T-helper 1 cell treated with Interleukin-12 subunit alpha and Interleukin-12 subunit beta and Interleukin-4 antibody, amounts not matched to agents 30 μg/mL and 1 μg/mL, for 36 hours (primary cell): ENCODE data around the gene REV3L.
"Not testable (repeated sequence)": the region's sequence is repeated elsewhere in the genome, so short reads cannot be mapped to it uniquely, and the experiment has no call there.

Experiments
- H3K27ac Mint-ChIP-seq: one replicate; pipeline ENCODE4 v1.8.0; 2021; ENCODE audit warnings: mild to moderate bottlenecking, mixed read lengths
- H3K27me3 Mint-ChIP-seq: one replicate; pipeline ENCODE4 v1.8.0; 2021; ENCODE audit warnings: low read depth, mixed read lengths
- H3K36me3 Mint-ChIP-seq: one replicate; pipeline ENCODE4 v1.8.0; 2021; ENCODE audit warnings: low read depth, mixed read lengths
- H3K4me1 Mint-ChIP-seq: one replicate; pipeline ENCODE4 v1.8.0; 2021; ENCODE audit warnings: low read depth, mixed read lengths
- H3K4me3 Mint-ChIP-seq: one replicate; pipeline ENCODE4 v1.8.0; 2021; ENCODE audit warnings: mild to moderate bottlenecking, moderate library complexity, mixed read lengths
- H3K9me3 Mint-ChIP-seq: one replicate; pipeline ENCODE4 v1.8.0; 2021; ENCODE audit warnings: mixed read lengths

REV3L gene

DNA sequence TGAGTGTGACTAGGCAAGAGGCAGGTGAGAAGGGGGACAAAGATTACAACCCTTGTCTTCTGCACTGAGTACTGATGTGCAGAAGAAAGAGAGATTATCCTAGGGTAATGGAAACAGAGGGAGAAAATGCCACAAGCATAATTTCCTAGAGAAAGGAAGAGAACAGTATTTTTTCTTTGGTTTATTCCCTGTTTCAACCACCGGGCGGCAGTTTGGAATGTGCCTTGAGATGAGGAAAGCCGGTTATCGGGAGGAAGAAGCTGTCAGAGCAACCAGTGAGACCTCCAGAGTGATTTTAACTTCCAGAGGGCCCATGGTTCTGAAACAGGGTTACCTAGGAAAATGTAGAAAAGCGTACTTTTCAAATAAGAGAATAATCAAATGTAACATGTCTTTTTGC lies 121.4 kb downstream of the REV3L start:
- peaks cover 2% of the 10 kb centered on the region for H3K36me3 Mint-ChIP-seq

DNA sequence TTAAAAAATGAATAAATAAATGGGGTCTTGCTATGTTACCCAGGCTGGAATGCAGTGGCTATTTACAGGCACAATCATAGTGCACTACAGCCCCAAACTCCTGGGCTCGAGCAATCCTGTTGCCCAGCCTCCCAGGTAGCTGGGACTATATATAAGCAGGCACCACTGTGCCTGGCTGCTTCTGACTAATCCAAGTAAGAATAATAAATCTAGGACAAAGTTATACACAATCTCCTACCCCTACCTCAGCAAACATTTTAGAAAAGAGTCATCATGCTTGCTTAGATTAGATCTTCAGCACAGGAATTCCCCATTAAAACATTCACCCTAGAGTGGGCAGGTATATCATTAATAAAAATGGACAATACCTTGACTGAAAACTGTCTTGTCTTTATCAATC lies 124.6 kb downstream of the REV3L start:
- Mint-ChIP-seq H3K27ac (no peak overlapping the region), H3K27me3 (no peaks in the 10 kb centered on the region), H3K4me1 (no peaks in the 10 kb centered on the region), H3K4me3 (no peak overlapping the region), H3K9me3 (no peaks in the 10 kb centered on the region), H3K36me3 (peaks cover 4% of the 10 kb centered on the region)

More for the DNA sequence above, 121.4 kb downstream of the REV3L start:
- H3K9me3 Mint-ChIP-seq: no peaks in the 10 kb centered on the region
- H3K4me3 Mint-ChIP-seq: no peak overlapping the region
- H3K27me3 Mint-ChIP-seq: no peaks in the 10 kb centered on the region
- no peaks in the 10 kb centered on the region for H3K4me1 Mint-ChIP-seq
- H3K27ac Mint-ChIP-seq: no peak overlapping the region

DNA sequence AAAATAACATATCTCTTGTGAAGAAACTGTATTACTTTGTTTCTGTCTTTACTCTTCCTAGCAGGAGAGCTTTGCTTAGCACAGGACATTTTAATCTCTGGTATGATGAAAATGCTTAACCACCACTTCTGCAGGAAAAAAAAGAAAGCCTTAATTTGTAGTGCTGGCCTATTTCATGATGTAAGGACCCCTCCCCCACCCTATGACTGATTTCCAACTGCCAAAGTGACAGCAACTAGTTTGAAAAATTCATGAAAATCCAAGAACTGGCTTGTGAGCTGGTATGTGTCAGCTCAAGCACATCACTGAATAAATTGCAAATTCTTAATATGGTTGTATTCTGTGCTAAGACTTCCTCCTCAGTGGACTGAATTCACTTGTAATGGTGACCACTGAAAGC lies 125.3 kb downstream of the REV3L start:
- Mint-ChIP-seq H3K27me3 (no peaks in the 10 kb centered on the region), H3K36me3 (peaks cover 4% of the 10 kb centered on the region), H3K4me3 (no peak overlapping the region), H3K9me3 (no peaks in the 10 kb centered on the region), H3K4me1 (no peaks in the 10 kb centered on the region), H3K27ac (no peak overlapping the region)

DNA sequence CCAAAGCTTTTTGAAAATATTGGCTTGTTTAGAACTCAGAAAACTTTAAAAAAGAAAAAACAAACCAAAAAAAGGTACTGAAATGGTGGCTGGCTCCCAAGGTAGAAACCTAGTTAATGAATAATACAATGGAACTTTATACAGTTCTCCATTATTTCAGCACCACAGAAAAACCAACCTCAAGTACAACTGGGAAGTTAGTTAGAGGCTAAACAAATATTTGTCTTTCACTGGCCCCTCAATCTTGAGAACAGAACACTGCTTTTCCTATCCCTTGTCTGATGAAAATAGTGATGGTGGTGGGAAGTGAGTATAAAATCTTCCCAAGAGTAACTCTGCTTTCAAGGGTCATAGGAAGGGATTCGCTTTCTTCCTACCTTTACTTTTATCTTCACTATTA lies 126.5 kb downstream of the REV3L start:
- Mint-ChIP-seq H3K27me3 (no peaks in the 10 kb centered on the region), H3K27ac (no peak overlapping the region), H3K4me1 (no peaks in the 10 kb centered on the region), H3K36me3 (peaks cover 10% of the 10 kb centered on the region), H3K9me3 (no peaks in the 10 kb centered on the region), H3K4me3 (no peak overlapping the region)

DNA sequence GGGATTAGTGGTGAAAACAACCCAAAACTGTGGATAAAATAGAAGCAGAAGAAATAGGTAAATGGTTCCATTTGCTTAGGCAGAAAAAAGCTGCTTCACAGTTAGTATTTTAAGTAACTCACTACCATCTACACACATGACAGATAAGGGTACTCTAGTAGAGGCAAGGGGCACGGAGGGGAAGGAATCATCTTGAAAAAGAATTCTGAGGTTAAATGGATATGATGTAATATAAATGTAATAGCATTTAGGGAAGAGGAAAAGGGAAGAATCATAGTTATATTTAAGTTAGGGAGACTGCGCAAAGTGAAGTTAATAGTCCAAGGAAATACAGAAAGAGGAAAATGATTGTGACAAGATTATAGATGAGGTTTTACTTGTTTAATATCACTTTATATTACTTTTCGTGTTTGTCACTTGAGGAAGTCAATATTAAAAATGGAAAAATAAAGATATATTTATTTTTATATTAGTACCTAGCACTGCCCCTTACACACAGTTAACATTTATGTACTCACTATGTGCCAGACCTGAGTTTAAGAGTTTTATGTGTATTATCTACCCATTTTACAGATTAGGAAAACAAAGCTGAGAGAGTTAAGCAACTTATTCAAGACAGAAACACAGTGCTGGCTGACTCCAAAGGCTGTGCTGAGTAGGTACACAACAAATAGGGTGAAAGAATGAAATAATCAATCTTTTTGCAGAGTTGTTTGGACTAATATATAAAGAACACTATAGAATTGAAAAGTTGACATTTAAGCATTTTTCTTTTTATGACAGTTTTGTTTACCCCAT lies 128.1 kb downstream of the REV3L start:
- H3K4me1 Mint-ChIP-seq: no peaks in the 10 kb centered on the region
- no peaks in the 10 kb centered on the region for H3K27me3 Mint-ChIP-seq
- H3K9me3 Mint-ChIP-seq: no peaks in the 10 kb centered on the region
- H3K4me3 Mint-ChIP-seq: no peak overlapping the region
- no peak overlapping the region for H3K27ac Mint-ChIP-seq
- peaks cover 11% of the 10 kb centered on the region for H3K36me3 Mint-ChIP-seq

DNA sequence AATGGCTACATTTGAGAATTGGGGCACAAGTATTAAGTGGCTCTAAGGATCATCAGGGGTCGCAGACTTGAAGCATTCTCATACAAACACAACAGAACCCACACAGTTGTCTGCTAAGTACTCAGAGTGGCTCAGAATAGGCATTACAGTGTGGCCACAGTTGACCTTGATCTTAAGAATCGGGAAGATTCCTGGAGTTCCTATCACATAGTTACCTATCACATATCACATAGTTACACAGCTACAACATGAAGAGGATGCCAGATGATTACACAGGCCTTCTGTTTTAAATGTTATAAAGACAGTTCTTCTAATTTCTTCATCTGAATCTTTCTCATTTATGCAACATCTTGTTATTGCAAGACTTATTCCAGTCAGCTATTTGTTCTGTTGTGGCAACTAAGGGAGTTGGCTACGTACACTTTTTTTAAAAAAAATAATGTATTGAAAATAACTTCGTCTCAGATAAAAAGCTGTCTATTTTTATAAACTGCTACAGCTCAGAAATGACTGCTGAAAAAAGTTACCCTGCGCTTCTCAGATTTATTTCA lies 129.0 kb downstream of the REV3L start:
- no peaks in the 10 kb centered on the region for H3K27me3 Mint-ChIP-seq
- peaks cover 11% of the 10 kb centered on the region for H3K36me3 Mint-ChIP-seq
- no peak overlapping the region for H3K4me3 Mint-ChIP-seq
- no peaks in the 10 kb centered on the region for H3K4me1 Mint-ChIP-seq
- no peak overlapping the region for H3K27ac Mint-ChIP-seq
- H3K9me3 Mint-ChIP-seq: no peaks in the 10 kb centered on the region

DNA sequence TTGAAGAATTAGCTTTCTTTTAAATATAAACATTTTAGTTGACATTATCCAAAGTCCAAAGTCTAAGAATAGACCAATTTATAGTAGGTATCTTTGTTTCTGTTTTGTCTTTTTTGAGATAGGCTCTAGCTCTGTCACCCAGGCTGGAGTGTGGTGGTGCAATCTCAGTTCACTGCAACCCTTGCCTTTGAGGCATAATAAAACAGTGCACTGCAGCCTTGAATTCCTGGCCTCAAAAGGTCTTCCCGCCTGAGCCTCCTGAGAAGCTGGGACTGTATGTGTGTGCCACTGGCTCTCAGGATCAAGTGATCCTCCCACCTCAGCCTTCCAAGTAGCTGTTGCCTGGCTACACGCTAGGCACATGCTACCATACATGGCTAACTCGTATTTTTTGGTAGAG lies 135.4 kb downstream of the REV3L start:
- Mint-ChIP-seq H3K4me1 (peaks cover 1% of the 10 kb centered on the region), H3K4me3 (no peak overlapping the region), H3K27me3 (no peaks in the 10 kb centered on the region), H3K9me3 (no peaks in the 10 kb centered on the region), H3K36me3 (peaks cover 15% of the 10 kb centered on the region), H3K27ac (no peak overlapping the region)

DNA sequence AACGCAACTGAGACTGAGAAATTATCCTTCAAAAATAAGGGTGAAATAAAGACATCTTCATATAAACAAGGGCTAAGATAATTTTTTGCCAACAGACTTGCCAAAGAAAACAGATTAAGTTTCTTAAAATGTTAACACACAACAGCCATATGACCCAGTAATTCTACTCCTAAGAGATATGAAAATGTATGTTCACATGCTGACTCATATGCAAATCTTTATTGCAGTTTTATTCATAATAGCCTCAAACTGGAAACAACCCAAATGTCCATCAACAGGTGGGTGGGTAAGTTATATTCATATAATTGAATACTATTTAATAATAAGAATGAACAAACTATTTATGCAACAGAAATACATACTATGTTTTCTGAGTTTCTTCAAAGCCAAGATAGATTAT lies 140.1 kb downstream of the REV3L start:
- no peaks in the 10 kb centered on the region for H3K9me3 Mint-ChIP-seq
- peaks cover 20% of the 10 kb centered on the region for H3K36me3 Mint-ChIP-seq
- peaks cover 18% of the 10 kb centered on the region for H3K4me1 Mint-ChIP-seq
- H3K27ac Mint-ChIP-seq: no peak overlapping the region
- H3K4me3 Mint-ChIP-seq: no peak overlapping the region
- no peaks in the 10 kb centered on the region for H3K27me3 Mint-ChIP-seq

DNA sequence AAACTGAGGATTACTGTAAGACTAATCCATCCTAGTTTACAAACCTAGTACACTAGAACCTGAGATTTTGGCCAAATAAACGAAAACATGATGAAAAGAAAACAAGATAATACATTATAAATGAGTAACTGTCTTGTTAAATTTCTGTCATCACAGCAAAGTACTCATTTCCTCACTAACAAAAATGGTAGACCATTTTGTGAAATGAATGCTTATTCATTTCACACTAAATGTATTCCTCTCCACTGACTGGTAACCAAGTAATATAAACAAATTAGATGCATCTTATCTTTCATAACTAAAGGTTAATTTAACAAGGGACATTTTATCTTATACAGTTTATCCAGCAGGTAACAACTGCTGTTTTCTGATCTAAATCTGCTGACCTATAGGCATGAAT lies 143.7 kb downstream of the REV3L start:
- peaks cover 22% of the 10 kb centered on the region for H3K36me3 Mint-ChIP-seq
- H3K9me3 Mint-ChIP-seq: no peaks in the 10 kb centered on the region
- peaks cover 17% of the 10 kb centered on the region for H3K4me1 Mint-ChIP-seq
- no peak overlapping the region for H3K4me3 Mint-ChIP-seq
- H3K27ac Mint-ChIP-seq: peak overlapping the region; percentile 26
- no peaks in the 10 kb centered on the region for H3K27me3 Mint-ChIP-seq

DNA sequence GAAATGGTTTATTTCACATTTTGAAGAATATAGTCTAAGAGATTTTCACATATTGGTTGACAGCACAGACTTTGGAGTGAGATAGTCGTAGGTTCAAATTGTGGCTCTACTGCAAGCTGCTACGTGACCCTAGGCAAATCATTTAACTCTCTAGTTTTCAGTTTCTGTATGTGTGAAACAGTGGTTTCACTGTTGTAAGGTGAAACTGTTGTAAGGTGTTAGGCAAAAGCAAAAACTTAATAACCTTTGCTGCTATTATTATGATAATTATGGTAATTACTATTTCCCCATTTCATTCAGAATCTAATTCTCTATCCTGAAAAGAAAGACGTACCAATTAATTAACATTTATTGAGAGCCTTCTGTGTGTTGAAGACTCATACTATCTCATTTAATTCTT lies 144.2 kb downstream of the REV3L start:
- H3K27me3 Mint-ChIP-seq: no peaks in the 10 kb centered on the region
- H3K27ac Mint-ChIP-seq: peak overlapping the region; percentile 26
- H3K36me3 Mint-ChIP-seq: peaks cover 21% of the 10 kb centered on the region
- peaks cover 17% of the 10 kb centered on the region for H3K4me1 Mint-ChIP-seq
- no peak overlapping the region for H3K4me3 Mint-ChIP-seq
- H3K9me3 Mint-ChIP-seq: no peaks in the 10 kb centered on the region

DNA sequence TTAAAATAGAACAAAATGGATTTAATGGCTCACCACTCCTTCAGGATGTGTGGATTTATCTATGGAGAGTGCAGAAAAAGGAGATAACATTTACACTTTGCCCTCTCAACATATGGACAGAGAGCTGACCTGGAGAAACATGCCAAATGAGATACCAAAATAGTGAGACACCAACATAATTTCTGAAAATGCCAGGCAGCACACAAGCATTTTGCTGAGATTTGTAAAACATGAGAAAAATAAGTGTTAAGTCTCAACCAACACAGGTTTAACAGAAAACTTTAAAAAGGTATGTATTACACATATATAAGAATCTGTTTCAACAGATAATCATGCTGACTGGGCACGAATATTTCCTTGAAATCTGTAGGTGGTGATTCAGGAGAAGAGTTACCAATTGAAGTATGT lies 145.2 kb downstream of the REV3L start:
- peaks cover 20% of the 10 kb centered on the region for H3K36me3 Mint-ChIP-seq

DNA sequence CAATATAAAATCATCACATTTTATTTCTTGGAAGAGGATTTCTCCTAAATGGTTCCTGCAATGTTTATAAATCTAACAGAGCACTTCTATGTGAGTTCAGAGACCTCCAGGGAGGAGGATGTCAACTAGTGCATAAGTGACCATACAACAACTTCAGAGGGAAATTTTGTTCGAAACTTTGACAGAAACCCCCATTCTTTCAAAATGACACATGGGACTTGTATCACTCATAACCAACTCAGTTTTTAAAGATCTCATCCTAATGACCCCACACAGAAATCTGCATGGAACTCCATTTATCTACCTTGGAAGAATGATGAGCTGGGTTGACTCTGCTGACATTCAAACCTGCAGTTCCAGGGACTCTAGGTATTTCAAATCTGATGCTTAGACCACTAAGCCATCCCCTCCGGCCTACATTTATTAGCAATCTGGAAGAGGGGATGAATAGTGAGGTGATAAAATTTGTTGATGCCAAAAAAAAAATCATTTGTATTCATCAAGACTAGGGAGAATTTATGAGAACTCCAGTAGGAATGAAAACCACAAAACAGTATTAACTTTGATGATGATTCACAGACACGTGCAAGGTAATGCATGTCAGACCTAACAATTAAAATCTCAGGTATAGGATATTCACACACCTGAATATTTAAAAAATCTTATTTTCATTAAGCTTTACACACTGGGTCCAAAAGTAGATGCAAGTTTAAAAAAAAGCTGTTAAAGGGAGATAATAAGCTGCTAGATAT lies 153.0 kb downstream of the REV3L start:
- no peaks in the 10 kb centered on the region for H3K9me3 Mint-ChIP-seq
- no peaks in the 10 kb centered on the region for H3K4me1 Mint-ChIP-seq
- H3K27ac Mint-ChIP-seq: no peak overlapping the region
- no peak overlapping the region for H3K4me3 Mint-ChIP-seq
- no peaks in the 10 kb centered on the region for H3K27me3 Mint-ChIP-seq
- peaks cover 26% of the 10 kb centered on the region for H3K36me3 Mint-ChIP-seq

More for the DNA sequence above, 145.2 kb downstream of the REV3L start:
- H3K4me1 Mint-ChIP-seq: peaks cover 17% of the 10 kb centered on the region
- H3K9me3 Mint-ChIP-seq: no peaks in the 10 kb centered on the region
- no peaks in the 10 kb centered on the region for H3K27me3 Mint-ChIP-seq
- H3K27ac Mint-ChIP-seq: no peak overlapping the region
- no peak overlapping the region for H3K4me3 Mint-ChIP-seq

DNA sequence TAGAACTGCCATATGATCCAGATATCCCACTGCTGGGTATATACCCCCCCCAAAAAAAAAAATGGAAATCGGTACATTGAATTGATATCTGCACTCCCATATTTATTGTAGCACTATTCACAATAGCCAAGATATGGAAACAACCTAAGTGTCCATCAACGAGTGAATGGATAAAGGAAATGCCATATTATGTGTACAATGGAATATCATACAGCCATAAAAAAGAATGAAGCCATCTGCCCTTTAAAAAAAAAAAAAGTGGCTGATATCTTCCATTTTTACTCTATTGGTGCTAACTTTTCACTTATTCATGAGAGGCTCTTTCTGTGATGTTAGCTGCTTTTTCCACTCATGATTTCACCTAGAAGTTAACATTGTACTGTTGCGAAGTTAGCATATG lies 156.5 kb downstream of the REV3L start:
- peaks cover 32% of the 10 kb centered on the region for H3K36me3 Mint-ChIP-seq
- H3K4me1 Mint-ChIP-seq: no peaks in the 10 kb centered on the region
- H3K27me3 Mint-ChIP-seq: no peaks in the 10 kb centered on the region
- H3K27ac Mint-ChIP-seq: no peak overlapping the region
- no peaks in the 10 kb centered on the region for H3K9me3 Mint-ChIP-seq
- H3K4me3 Mint-ChIP-seq: no peak overlapping the region

DNA sequence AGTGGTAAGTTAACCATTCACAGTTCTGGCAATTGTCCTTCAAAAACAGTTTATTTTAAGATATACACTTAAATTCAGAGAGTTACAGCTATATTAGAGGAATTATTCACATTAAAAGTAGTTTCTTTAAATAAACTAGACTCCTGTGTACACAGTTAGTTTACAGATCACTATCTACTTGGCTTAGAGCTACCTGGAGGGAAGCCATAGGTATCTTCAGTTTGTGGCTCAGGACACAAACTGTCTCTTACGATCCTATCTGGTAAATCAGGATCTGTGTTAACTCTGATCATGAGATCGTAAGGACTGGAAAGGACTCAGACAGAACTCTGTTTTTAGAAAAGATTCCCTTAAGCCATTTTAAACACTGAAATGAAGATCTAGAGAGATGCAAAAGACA lies 160.9 kb downstream of the REV3L start:
- Mint-ChIP-seq H3K36me3 (peaks cover 25% of the 10 kb centered on the region), H3K9me3 (no peaks in the 10 kb centered on the region), H3K4me1 (no peaks in the 10 kb centered on the region), H3K4me3 (no peak overlapping the region), H3K27me3 (no peaks in the 10 kb centered on the region), H3K27ac (no peak overlapping the region)

DNA sequence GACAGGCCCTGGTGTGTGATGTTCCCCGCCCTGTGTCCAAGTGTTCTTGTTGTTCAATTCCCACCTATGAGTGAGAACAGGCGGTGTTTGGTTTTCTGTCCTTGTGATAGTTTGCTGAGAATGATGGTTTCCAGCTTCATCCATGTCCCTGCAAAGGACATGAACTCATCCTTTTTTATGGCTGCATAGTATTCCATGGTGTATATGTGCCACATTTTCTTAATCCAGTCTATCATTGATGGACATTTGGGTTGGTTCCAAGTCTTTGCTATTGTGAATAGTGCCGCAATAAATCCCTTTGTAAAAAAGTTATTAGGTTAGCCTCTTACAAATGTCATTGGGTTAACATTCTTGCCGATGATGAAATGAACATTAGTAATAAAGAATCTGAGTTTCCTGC lies 175.1 kb downstream of the REV3L start:
- not testable (repeated sequence) for H3K27me3 Mint-ChIP-seq, H3K4me3 Mint-ChIP-seq, H3K4me1 Mint-ChIP-seq, H3K27ac Mint-ChIP-seq
- Mint-ChIP-seq H3K36me3 (peaks cover 29% of the 10 kb centered on the region), H3K9me3 (peaks cover 13% of the 10 kb centered on the region)
